ENCODE measurements around the gene POLR3E. TPM values are rescaled to one million over a fixed set of nuclear protein-coding genes. Genes with fewer than 3 reads are reported as not detected.
A peak's percentile ranks its signal among the peaks of the same experiment; 100 is the strongest.

The POLR3E gene
- total RNA-seq, 2 experiments from 2014 or later, result 66.9 to 67.9 TPM

GRCh38 chr16:22257440-22257839 lies 39.8 kb upstream of the POLR3E start:
- H3K27ac Mint-ChIP-seq, result no peak overlapping the region
- H3K9me3 Mint-ChIP-seq, result peaks cover 8% of the 10 kb centered on the region
- H3K4me1 Mint-ChIP-seq (ENCODE audit: low read depth), result peaks cover 6% of the 10 kb centered on the region
- POLR2A ChIA-PET, result no interaction called here
- peaks cover 77% of the 10 kb centered on the region for H3K36me3 Mint-ChIP-seq (ENCODE audit: low read depth)
- no peak for ATAC-seq
- CTCF ChIA-PET, result no interaction called here
- no peak overlapping the region for H3K4me3 Mint-ChIP-seq
- no peak for DNase-seq
- intact Hi-C loops (cut with micrococcal nuclease), result no loop called here
- TF ChIP-seq CTCF (IDR thresholded peaks at IDR 0.05), result no peak
- H3K27me3 Mint-ChIP-seq, result no peaks in the 10 kb centered on the region

DNA sequence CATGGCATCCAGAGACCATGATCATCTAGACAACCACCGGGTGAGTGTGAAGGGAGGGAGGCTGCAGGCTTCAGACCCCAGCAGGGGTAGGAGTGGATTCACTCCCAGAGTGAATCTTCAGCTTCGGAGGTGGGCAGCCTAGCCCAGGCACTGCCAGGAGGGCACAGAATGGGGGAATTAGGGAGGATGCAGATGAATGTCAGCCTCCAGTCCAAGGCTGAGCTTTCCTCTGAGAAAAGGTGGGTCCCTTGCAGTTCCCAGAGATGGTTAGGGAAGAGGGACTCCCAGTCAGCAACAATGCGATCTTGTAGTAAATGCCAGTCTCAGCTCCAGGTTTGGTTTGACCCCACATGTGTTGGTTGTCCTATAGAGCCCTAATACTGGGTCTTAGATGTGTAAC lies 36.7 kb upstream of the POLR3E start:
- intact Hi-C loops (cut with micrococcal nuclease), result no loop called here
- Mint-ChIP-seq H3K4me1 (ENCODE audit: low read depth) (peaks cover 18% of the 10 kb centered on the region), H3K9me3 (peaks cover 3% of the 10 kb centered on the region), H3K27ac (no peak overlapping the region), H3K27me3 (no peaks in the 10 kb centered on the region), H3K4me3 (no peak overlapping the region), H3K36me3 (ENCODE audit: low read depth) (peaks cover 54% of the 10 kb centered on the region)
- no peak for DNase-seq
- ChIA-PET CTCF (interaction anchor here (0.8 kb wide), 1 partner anchor 10 kb away, joined by 3 read pairs; no protein-coding TSS in a partner anchor), POLR2A (interaction anchor here (0.6 to 3.0 kb wide), 2 partner anchors 50 to 54 kb away, joined by 3 to 13 read pairs; partner anchors contain the start of gene EEF2K)
- no peak for ATAC-seq
- no peak for TF ChIP-seq CTCF (IDR thresholded peaks at IDR 0.05)

- Mint-ChIP-seq H3K9me3 (peaks cover 3% of the 10 kb centered on the region), H3K36me3 (ENCODE audit: low read depth) (peaks cover 53% of the 10 kb centered on the region), H3K27me3 (no peaks in the 10 kb centered on the region), H3K4me1 (ENCODE audit: low read depth) (peaks cover 18% of the 10 kb centered on the region), H3K4me3 (no peak overlapping the region), H3K27ac (peak overlapping the region; percentile 71)
- peak; percentile 87 for ATAC-seq
- CTCF ChIA-PET, result no interaction called here
- intact Hi-C loops (cut with micrococcal nuclease), result no loop called here
- POLR2A ChIA-PET, result interaction anchor here (0.9 to 3.0 kb wide), 2 partner anchors 11 to 56 kb away, joined by 4 to 13 read pairs; partner anchors contain the start of gene EEF2K
- no peak for TF ChIP-seq CTCF (IDR thresholded peaks at IDR 0.05)
- DNase-seq, result peak; percentile 26
Measured at GRCh38 chr16:22262460-22262859, 34.7 kb upstream of the POLR3E start.

- no peak for TF ChIP-seq CTCF (IDR thresholded peaks at IDR 0.05)
- Mint-ChIP-seq H3K9me3 (peaks cover 3% of the 10 kb centered on the region), H3K4me3 (no peak overlapping the region), H3K36me3 (ENCODE audit: low read depth) (peaks cover 42% of the 10 kb centered on the region), H3K27me3 (no peaks in the 10 kb centered on the region), H3K27ac (no peak overlapping the region), H3K4me1 (ENCODE audit: low read depth) (peaks cover 18% of the 10 kb centered on the region)
- DNase-seq (no peak), ATAC-seq (no peak)
- CTCF ChIA-PET, result no interaction called here
- intact Hi-C loops (cut with micrococcal nuclease), result no loop called here
- POLR2A ChIA-PET, result no interaction called here
Measured at GRCh38 chr16:22264786-22265185, 32.4 kb upstream of the POLR3E start.

DNA sequence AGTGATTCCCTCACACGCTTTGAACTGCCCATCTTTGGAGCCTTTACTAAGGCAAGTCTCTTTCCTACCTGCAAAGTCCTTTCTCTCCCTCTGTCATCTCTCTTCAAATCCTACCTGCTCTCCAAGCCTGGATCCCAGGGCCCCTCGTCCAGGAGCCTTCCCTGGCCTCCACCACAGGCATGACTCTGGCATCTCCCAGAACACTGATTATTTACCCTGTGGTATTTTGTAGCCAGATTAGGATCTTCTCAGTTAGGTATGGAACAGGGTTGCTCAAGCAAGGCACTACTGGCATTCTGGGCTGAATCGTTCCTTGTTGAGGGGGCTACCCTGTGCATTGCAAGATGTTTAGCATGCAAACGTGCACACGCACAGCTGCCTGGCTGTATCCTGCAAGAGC lies 31.9 kb upstream of the POLR3E start:
- H3K36me3 Mint-ChIP-seq (ENCODE audit: low read depth), result peaks cover 41% of the 10 kb centered on the region
- H3K27me3 Mint-ChIP-seq, result no peaks in the 10 kb centered on the region
- intact Hi-C loops (cut with micrococcal nuclease), result no loop called here
- H3K4me1 Mint-ChIP-seq (ENCODE audit: low read depth), result peaks cover 19% of the 10 kb centered on the region
- no peak overlapping the region for H3K27ac Mint-ChIP-seq
- no peak overlapping the region for H3K4me3 Mint-ChIP-seq
- H3K9me3 Mint-ChIP-seq, result peaks cover 1% of the 10 kb centered on the region
- ChIA-PET POLR2A (no interaction called here), CTCF (no interaction called here)
- TF ChIP-seq CTCF (IDR thresholded peaks at IDR 0.05), result no peak
- no peak for ATAC-seq
- no peak for DNase-seq
